Measurements from ENCODE around the gene C2orf92. TPM values are rescaled to one million over a fixed set of nuclear protein-coding genes. Genes with fewer than 3 reads are reported as not detected.

Gene C2orf92
- polyA plus RNA-seq, 2 of the 4 experiments (the other 2 are of a cell fraction), result 1.1 to 2.7 TPM

DNA sequence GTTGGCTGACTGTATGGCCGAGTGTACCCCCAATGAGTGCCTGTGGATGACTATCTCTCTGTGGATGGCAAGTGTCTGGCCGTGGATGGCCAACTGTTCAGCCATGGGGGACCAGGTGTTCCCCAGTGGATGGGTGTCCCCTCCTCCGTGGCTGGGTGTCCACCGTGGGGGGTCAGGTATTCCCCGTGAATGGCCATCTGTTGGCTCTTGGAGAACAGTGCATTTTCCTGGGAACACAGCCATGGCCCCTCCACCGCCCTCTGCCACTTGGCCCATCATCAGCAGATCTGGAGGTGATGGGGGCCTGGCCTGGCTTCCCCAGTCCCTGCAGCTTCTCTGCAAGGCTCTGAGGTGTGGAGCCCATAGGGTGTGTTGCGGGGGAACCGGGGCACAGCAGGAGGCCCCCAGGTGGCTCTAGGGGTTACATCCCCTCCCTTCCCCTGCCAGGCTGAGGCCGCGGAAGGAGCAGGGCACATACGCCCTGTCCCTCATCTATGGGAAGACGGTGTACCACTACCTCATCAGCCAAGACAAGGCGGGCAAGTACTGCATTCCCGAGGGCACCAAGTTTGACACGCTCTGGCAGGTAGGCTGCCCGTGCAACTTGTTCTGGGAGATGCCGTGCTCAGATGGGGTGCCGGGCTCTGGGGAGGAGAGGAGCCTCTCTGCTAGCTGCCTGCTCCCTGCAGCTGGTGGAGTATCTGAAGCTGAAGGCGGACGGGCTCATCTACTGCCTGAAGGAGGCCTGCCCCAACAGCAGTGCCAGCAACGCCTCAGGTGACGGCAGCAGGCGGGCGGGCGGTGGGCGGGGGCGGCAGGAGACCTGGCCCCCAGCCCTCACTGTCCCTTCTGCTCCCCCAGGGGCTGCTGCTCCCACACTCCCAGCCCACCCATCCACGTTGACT is 63.2 kb downstream of the C2orf92 start:
- POLR2A ChIA-PET, result no interaction called here
- H3K4me3 ChIP-seq, result no peak overlapping the region
- H3K4me1 ChIP-seq, result peaks cover 3% of the 10 kb centered on the region; the same call in 1 of the 3 replicates
- no peak overlapping the region for H3K27ac ChIP-seq
- H3K9me3 ChIP-seq, result peaks cover 5% of the 10 kb centered on the region; the same call in 2 of the 3 replicates
- no peak for DNase-seq (ENCODE audit: low read depth in 1 of 2, low spot score in 1 of 2)
- TF ChIP-seq HEYL (CRISPR knock-in tag; IDR thresholded peaks at IDR 0.05), result no peak
- no peak for FAIRE-seq
- no peak for ATAC-seq
- WGBS (ENCODE audit: missing lambda C conversion rate), result 28% methylated on average over 8 of the region's 28 CpGs
- CTCF ChIA-PET, result no interaction called here
- H3K4me2 ChIP-seq, result no peak overlapping the region

- no peak for ATAC-seq
- H3K4me3 ChIP-seq, result no peak overlapping the region
- DNase-seq (ENCODE audit: low read depth in 1 of 2, low spot score in 1 of 2), result no peak
- POLR2A ChIA-PET, result no interaction called here
- WGBS (ENCODE audit: missing lambda C conversion rate), result 43% methylated on average over 17 of the region's 20 CpGs
- CTCF ChIA-PET, result no interaction called here
- peaks cover 5% of the 10 kb centered on the region; the same call in 2 of the 3 replicates for H3K9me3 ChIP-seq
- no peaks in the 10 kb centered on the region; the same call in 2 of the 3 replicates for H3K4me1 ChIP-seq
- no peak for TF ChIP-seq KDM1A (IDR thresholded peaks at IDR 0.05; ENCODE audit: low read depth)
- no peak for TF ChIP-seq ZFP36 (IDR thresholded peaks at IDR 0.05; ENCODE audit: borderline replicate concordance, partially characterized antibody)
- TF ChIP-seq MAFK (IDR thresholded peaks at IDR 0.05; ENCODE audit: partially characterized antibody), result no peak
- no peak for TF ChIP-seq CBX2 (IDR thresholded peaks at IDR 0.05; ENCODE audit: borderline replicate concordance, low read depth)
- no peak for TF ChIP-seq EHMT2 (IDR thresholded peaks at IDR 0.05; ENCODE audit: low read depth)
- no peak for TF ChIP-seq POLR2AphosphoS2 (conservative IDR thresholded peaks at IDR 0.05; ENCODE audit: low read length)
- no peak for TF ChIP-seq JUN (IDR thresholded peaks at IDR 0.05)
- no peak for TF ChIP-seq ATOH8 (CRISPR knock-in tag; IDR thresholded peaks at IDR 0.05; ENCODE audit: low read depth)
- TF ChIP-seq RARB (CRISPR knock-in tag; IDR thresholded peaks at IDR 0.05), result no peak
- TF ChIP-seq MYC (IDR thresholded peaks at IDR 0.05; ENCODE audit: borderline replicate concordance, low read length), result no peak
- no peak for TF ChIP-seq RFX5 (IDR thresholded peaks at IDR 0.05)
- no peak overlapping the region for H3K27ac ChIP-seq
- no peak for FAIRE-seq
- no peak overlapping the region for H3K4me2 ChIP-seq
These were observed 64.0 kb downstream of the C2orf92 start for GRCh38 chr2:97733341-97734035.

DNA sequence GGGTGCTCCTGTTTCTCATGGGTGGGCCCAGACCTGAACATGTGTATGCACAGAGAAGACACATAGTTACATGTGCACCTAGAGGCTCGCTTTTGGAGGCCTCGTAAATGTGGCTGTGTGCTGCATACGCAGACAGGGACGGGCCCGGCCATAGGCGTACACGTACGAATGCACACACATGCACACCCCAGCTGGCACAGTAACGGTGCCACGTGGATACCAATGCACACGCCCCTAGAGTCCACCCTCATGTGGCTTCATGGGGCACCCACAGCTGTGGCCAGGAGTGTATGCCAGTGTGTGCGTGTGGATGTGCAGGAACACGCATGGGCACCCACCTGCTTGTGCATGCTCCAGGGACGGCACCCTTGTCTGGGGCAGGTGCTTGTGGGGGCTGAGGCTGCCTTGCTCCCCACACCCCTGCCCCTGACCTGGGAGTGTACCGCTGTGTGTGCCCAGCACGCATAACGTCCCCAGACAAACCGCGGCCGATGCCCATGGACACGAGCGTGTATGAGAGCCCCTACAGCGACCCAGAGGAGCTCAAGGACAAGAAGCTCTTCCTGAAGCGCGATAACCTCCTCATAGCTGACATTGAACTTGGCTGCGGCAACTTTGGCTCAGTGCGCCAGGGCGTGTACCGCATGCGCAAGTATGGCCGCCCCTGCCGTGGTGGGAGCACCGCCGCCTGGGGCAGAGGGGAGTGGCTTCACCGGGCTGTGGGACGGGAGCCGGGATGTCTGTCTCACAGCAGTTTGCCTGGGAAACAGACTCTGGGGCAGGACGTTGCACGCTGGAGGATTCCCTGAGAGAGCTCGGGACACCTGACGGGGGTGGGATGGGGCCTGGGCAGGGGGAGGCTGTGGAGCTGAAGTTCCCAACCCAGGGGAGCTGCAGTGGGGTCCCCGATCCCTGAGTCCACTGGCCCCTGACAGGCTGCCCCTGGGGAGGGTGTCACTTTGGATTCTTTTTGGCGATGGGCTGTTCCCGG is 64.8 kb downstream of the C2orf92 start:
- no peak overlapping the region for H3K4me3 ChIP-seq
- WGBS (ENCODE audit: missing lambda C conversion rate), result 74% methylated on average over 16 of the region's 44 CpGs
- ATAC-seq, result no peak
- TF ChIP-seq POLR2A (IDR thresholded peaks at IDR 0.05; ENCODE audit: low read length) (no peak), BHLHE40 (IDR thresholded peaks at IDR 0.05; ENCODE audit: low read depth, low read length) (no peak), CHD4 (IDR thresholded peaks at IDR 0.05; ENCODE audit: borderline replicate concordance) (no peak), NFE2L2 (conservative IDR thresholded peaks at IDR 0.05; ENCODE audit: low read length) (no peak), HES2 (IDR thresholded peaks at IDR 0.05) (no peak), CHD2 (IDR thresholded peaks at IDR 0.05; ENCODE audit: low read length, partially characterized antibody) (no peak), FOSB (CRISPR knock-in tag; IDR thresholded peaks at IDR 0.05) (no peak), GATA3 (IDR thresholded peaks at IDR 0.05; ENCODE audit: borderline replicate concordance) (no peak), ZC3H11A (IDR thresholded peaks at IDR 0.05) (no peak), SMC3 (IDR thresholded peaks at IDR 0.05) (no peak), ESRRA (IDR thresholded peaks at IDR 0.05; ENCODE audit: borderline replicate concordance, low read length) (no peak), POLR2AphosphoS2 (conservative IDR thresholded peaks at IDR 0.05; ENCODE audit: low read length) (no peak), FOXS1 (CRISPR knock-in tag; IDR thresholded peaks at IDR 0.05) (no peak), MAFK (IDR thresholded peaks at IDR 0.05; ENCODE audit: partially characterized antibody) (no peak), EP300 (IDR thresholded peaks at IDR 0.05) (no peak)
- ChIA-PET POLR2A (no interaction called here), CTCF (interaction anchor here (1.0 to 1.2 kb wide), 2 partner anchors 34 to 144 kb away, joined by 3 read pairs; no protein-coding TSS in a partner anchor)
- no peak overlapping the region for H3K27ac ChIP-seq
- no peaks in the 10 kb centered on the region for H3K4me1 ChIP-seq
- peaks cover 5% of the 10 kb centered on the region; the same call in 2 of the 3 replicates for H3K9me3 ChIP-seq
- no peak for DNase-seq (ENCODE audit: low read depth in 1 of 2, low spot score in 1 of 2)
- no peak overlapping the region for H3K4me2 ChIP-seq
- FAIRE-seq, result no peak
